Right renal cortex interstitium (tissue), 3 donors: Measurements from ENCODE around the gene KNTC1. TPM values are rescaled to one million over a fixed set of nuclear protein-coding genes. Genes with fewer than 3 reads are reported as not detected.
"Not testable (repeated sequence)": the region's sequence is repeated elsewhere in the genome, so short reads cannot be mapped to it uniquely, and the experiment has no call there.

Experiments used
- DNase-seq, 3 donors: peaks; one replicate each; pipeline ENCODE4 v3.0.0-alpha.2; 2013; ENCODE audit warnings: low read depth in 3 of 3, low spot score in 2 of 3
- polyA plus RNA-seq, 3 donors: library from polyadenylated mRNA; unstranded; fragments of 120-200 nt; gene quantifications; one replicate each; pipeline ENCODE4 v1.2.1, GENCODE V29; 2013; ENCODE audit not compliant: insufficient read length in 3 of 3

Gene KNTC1
- 10 to 100 TPM; 31.6 to 37.1 (median 32.3) TPM for polyA plus RNA-seq

GRCh38 chr12:122526683-122527477 lies at the start of gene KNTC1, which contains the start of gene RSRC2:
Gene KNTC1, plus strand, starts transcription at chr12:122527249. Its CDS starts 2,815 bp downstream, at chr12:122530064.
Gene RSRC2, minus strand, starts transcription at chr12:122526936. Its CDS starts 83 bp downstream, at chr12:122526853.
- peak; percentile 99 to 100 (median 99) for DNase-seq

DNA sequence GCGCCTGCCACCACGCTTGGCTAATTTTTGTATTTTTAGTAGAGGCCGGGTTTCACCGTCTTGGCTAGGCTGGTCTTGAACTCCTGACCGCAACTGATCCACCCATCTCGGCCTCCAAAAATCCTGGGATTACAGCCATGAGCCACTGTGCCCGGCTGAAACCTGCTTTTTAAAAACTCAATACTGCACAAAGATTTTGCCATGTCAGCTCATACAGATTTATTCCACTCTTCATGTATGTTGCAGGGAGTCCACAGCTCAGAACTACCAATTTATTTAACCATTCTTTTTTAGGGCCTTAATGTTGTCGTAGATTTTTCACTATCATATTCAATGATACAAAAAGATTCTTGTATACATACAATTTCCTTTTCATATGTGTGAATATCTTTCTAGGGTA lies 46.3 kb upstream of the KNTC1 start:
- no peak for DNase-seq

DNA sequence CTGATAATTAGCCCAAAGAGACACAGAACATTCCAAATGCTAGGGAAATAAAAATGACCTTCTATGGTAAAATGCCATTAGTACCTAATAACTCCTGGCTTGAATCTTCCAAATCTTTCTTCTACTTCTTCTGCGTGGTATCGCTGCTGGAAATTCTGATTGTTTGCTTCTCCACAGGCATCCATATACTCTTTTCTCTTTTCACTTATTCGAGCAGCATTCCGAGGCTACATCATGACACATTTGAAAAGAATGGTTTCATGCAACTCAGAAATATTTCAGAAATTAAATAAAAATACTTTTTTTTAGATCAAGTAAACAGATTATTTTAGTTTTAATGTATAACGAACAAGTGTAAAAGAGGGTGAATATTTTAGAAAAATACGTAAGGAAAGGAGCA lies 45.2 kb upstream of the KNTC1 start:
- no peak for DNase-seq

DNA sequence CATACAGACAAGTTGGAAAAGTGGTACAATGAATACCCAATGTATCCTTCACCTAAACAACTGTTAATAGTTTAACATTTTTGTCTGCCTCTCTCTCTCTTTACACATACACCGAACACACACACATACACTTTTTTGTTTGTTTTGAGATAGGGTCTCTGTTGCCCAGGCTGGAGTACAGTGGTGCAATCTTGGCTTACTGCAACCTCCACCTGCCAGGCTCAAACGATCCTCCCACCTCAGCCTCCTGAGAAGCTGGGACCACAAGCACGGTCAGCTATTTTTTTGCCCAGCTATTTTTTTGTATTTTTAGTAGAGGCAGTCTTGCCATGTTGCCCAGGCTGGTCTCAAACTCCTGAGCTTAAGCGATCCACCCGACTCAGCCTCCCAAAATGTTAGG lies 43.1 kb upstream of the KNTC1 start:
- DNase-seq, result no peak

DNA sequence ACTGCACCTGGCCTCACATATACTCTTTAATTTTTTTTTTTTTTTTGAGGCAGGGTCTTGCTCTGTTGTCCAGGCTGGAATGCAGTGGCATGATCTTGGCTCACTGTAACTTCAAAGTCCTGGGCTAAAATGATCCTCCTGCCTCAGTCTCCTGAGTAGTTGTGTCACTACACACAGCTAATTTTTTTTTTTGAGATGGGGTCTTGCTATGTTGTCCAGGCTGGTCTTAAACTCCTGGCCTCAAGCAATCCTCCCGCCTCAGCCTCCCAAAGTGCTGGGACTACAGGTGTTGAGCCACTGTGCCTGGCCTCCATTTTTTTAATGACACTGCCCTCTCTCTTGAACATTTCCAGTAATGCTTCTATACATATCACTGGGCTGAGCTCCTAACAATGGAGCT lies 42.7 kb upstream of the KNTC1 start:
- DNase-seq, result not testable (repeated sequence)

GRCh38 chr12:122486360-122486759 lies 40.7 kb upstream of the KNTC1 start:
- not testable (repeated sequence) for DNase-seq

- DNase-seq, result no peak
Measured at GRCh38 chr12:122486805-122487426, 40.1 kb upstream of the KNTC1 start.

GRCh38 chr12:122487807-122488206 lies 39.2 kb upstream of the KNTC1 start:
- not testable (repeated sequence) for DNase-seq

DNA sequence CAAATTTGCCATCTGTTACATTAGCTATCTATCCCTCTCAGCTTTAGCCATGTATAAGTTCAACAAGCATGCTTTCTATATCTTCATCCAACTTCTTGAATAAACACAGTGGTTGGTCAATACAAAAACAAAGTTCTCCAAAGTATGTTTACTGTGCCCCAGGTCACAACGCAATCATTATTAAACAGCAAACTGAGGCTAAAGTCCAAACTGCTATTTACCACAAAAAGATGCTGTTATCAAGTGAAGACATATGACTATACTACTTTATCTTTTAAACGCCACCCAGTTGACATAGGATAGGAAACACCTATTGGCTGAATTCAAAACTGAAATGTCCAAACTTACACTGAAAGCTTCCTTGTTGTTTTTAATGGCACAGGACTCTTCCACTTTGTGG lies 38.0 kb upstream of the KNTC1 start:
- DNase-seq, result no peak

DNA sequence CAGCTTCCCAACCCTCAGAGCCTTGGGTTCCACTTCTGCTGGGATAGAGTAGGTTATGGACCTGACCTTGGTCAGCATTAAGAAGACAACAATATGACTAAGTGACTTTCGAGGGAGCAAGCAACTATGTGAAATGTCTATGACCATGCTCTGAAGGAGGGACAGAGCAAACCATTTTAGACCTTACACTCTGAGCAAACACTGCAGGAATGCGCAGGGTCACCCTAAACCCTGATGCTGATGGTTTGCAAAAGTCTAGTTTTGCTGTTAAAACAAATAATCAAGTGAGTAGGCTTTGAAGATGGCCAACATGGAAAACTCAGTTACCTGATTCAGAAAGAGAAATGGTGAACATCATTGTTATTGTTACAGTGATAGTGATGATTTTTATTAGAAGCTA lies 35.1 kb upstream of the KNTC1 start:
- no peak for DNase-seq

GRCh38 chr12:122493222-122493621 lies 33.8 kb upstream of the KNTC1 start:
- DNase-seq, result not testable (repeated sequence)

GRCh38 chr12:122495258-122495657 lies 31.8 kb upstream of the KNTC1 start:
- DNase-seq, result no peak

DNA sequence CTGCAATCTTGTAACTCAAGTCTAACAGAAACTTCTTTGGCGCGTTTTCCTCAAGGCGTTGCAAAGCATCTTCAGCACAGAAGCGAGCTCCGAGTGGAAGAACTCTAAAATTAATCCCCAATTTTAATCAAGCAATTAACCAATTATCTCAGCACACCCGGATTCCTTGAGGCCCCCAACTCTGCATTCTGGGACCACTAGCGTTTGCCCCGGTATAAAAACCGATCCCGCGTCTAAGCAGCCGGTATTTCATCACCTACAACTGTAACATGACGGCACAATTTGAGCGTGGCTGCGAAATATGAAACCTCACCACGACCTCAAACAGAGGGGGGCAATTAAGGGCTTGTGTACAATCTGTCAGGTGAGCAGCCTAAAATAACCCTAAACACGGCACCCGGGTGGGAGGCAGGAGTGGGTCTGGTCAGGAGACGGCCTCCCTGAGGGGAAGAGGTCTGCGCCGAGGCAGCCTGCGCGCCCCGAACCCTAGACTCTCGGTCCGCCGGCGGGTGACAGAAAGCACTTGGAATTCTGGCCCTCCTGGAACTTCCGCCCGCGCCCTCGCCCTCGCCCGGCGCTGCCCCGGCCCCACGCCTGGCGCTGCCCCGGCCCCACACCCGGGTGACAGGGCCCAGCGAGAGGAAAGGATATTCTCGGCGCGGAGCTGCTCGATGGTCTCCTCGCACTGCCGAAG lies 26.9 kb upstream of the KNTC1 start:
- DNase-seq, result peak; percentile 57 to 64 (median 62)

DNA sequence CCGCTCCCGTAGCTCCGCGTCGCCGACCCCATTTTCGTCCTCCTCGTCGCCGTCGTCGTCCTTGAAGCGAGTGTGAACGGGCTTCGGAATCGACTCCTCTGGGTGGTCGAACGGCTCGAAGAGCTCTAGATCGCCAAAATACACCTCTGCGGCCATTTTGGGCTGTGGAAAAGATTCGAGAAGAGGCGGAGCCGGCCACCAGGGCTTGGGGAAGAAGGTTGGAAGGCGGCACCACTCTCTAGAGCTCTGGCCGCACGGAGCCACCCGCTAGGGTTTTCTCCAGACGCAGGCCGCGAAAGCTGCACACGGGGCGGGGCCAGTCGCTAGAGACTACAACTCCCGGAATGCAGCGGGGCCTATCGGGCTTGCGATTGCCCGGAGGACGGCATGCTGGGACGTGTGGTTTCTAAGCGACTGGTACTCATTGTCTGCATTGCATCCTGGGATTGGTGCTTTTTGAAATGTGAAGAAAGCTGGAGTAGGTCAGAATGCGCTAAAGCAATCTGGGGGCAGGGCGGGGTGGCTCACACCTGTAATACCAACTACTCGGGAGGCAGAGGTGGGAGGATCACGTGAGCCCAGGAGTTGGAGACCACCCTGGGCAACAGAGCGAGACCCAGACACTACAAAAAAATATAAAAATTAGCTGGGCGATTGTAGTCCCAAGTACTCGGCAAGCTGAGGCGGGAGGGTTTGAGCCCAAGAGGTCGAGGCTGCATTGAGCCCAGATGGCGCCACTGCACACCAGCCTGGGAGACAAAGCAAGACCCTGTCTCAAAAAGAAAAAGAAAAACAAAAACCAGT lies 26.2 kb upstream of the KNTC1 start, which contains the start of gene ZCCHC8:
Gene ZCCHC8 (minus strand): TSS at position 248 of the 804 bp plus-strand sequence. CDS start 92 bp downstream, at position 156.
- peak; percentile 89 to 96 (median 91) for DNase-seq

DNA sequence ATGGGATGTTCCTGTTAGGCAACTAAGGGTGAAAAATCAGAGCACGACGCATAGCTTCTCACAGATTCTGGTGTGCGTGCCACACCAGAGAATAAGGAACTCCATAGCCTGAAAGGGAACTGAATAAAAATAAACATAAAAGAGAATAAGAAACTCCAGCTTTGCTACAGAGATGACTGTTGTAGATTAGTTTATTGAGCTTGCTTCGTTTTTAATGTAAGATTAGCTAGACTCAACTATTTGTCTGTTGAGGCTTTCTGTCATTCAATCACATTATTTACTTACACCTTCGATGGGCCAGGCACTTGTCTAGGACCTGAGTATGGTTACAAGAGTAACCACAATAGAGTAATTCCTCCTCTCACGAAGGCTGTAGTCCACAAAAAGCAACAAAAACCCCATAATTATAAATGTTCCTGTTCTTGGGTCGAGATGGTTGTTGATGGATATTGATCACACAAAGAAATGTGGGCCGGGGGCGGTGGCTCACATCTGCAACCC lies 25.5 kb upstream of the KNTC1 start:
- no peak for DNase-seq

DNA sequence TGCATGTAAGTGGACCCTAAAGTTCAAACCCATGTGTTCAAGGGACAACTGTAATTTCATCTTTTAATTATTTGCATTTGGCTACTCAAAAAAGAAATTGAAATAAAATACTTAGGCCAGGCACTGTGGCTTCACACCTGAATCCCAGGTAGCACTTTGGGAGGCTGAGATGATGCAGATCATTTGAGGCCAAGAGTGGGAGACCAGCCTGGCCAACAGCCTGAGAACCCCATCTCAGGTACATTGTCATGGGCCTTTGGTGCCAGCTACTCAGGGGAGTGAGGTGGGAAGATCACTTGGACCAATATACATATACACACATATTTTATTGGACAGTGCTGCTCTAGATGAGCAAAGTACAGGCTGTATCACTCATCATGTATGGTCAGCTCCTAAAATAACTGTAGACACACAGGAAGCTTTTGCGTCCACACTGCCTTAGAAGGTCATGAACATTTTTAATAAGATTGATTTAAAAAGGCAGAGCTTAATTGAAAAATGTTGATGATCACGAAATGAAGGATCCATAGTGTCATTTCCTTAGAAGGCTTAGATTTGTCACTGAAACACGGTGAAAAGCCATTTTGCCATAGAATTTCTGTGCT lies 23.8 kb upstream of the KNTC1 start:
- no peak for DNase-seq

DNA sequence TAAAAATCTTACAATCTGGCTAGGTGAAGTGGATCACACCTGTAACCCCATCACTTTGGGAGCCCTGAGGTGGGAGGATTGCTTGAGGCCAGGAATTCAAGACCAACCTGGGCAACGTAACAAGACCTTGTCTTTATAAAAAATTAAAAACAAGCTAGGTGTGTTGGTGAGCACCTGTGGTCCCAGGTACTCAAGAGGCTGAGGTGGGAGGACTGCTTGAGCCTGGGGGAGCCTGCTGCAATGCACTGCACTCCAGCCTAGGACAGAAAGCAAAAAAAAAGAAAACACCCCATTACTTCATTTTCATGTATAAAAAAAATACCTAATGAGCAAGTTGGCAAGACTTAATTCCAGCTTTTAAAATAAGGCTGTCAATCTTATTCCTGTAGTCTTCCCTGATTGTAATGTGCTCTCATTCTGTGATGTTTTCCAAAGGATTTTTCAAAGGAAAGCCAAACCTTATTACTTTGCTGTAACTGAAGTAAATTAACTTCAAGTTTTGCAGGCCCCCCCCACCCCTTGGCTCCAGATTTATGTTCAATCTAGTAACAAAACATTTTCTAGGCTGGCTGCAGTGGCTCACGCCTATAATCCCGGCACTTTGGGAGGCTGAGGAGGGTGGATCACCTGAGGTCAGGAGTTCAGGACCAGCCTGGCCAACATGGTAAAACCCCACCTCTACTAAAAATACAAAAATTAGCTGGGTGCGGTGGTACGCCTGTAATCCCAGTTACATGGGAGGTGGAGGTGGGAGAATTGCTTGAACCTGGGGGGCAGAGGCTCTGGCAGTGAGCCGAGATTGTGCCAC lies 23.1 kb upstream of the KNTC1 start:
- DNase-seq, result no peak

GRCh38 chr12:122505419-122506051 lies 21.5 kb upstream of the KNTC1 start:
- DNase-seq, result no peak
